HCT116 (cell line): ENCODE data around the gene GGA1. TPM values are rescaled to one million over a fixed set of nuclear protein-coding genes. Genes with fewer than 3 reads are reported as not detected.

Experiments
- ATAC-seq: fragments of 200-7000 bp; cut with Tn5 transposase; 2 replicates; pipeline ENCODE4 v1.9.1; 2020; ENCODE audit warnings: mild to moderate bottlenecking, moderate library complexity
- BruUV-seq: library from RNA; stranded (reverse); fragments of 400-500 nt; replicated peaks from 2 replicates; lab custom pipeline; 2021; lab: Mats Ljungman, UMichigan
- CTCF ChIA-PET: fragments of 300-600 bp; sonication (Branson Sonifier 250); formaldehyde crosslinking; loops from one replicate; lab custom pipeline; 2021; ENCODE audit warnings: antibody characterized with exemption; lab: Charles Lee
- POLR2A ChIA-PET: fragments of 300-600, 350-600 bp; sonication (Branson Sonifier 250); formaldehyde crosslinking; loops from one replicate; lab custom pipeline; 2021; ENCODE audit warnings: antibody characterized with exemption; lab: Charles Lee
- RAD21 ChIA-PET, 2 experiments: fragments of 300-600 bp; sonication (Branson Sonifier 250); formaldehyde crosslinking; loops; one replicate each; lab custom pipeline; 2023; ENCODE audit warnings: low total read pairs in 2 of 2; ENCODE audit not compliant: uncharacterized antibody in 2 of 2, unreplicated experiment in 2 of 2, low non-redundant PET in 1 of 2; lab: Charles Lee
- DNase-seq: peaks from one replicate; pipeline ENCODE4 v3.0.0-alpha.2; 2010; ENCODE audit warnings: low read depth, low spot score
- H2AFZ ChIP-seq: fragments of 200-600 bp; shearing (Covaris generic), sonication (generic); 2 replicates; pipeline ENCODE4 v1.6.1; 2017; ENCODE audit warnings: low read depth, mixed run types, mixed read lengths, antibody characterized with exemption, low read length; ENCODE audit not compliant: poor library complexity, severe bottlenecking
- H3K27ac ChIP-seq: 2 replicates; pipeline ENCODE4 v1.5.1; 2012; ENCODE audit warnings: low read depth, low read length
- H3K27me3 ChIP-seq: fragments of 200-600 bp; sonication (generic); 2 replicates; pipeline ENCODE4 v1.6.1; 2016; ENCODE audit warnings: mixed run types, low read length, mixed read lengths; ENCODE audit not compliant: insufficient read depth
- H3K36me3 ChIP-seq, 2 experiments: fragments of 200-500 bp in 1 of 2; fragments of 200-600 bp in 1 of 2; sonication (Bioruptor generic) in 1 of 2; sonication (generic) in 1 of 2; 2 replicates each; pipeline versions ENCODE4 v1.5.1 to v1.6.1; 2014 to 2016; ENCODE audit warnings: low read length in 2 of 2, inconsistent platforms in 1 of 2, mixed read lengths in 1 of 2, mixed run types in 1 of 2; ENCODE audit not compliant: insufficient read depth in 2 of 2, control insufficient read depth in 1 of 2
- H3K4me1 ChIP-seq, 2 experiments: fragments of 200-600 bp in 1 of 2; sonication (generic) in 1 of 2; 2 replicates each; pipeline versions ENCODE4 v1.5.1 to v1.6.1; 2012 to 2017; ENCODE audit warnings: low read length in 2 of 2, inconsistent platforms in 1 of 2, mild to moderate bottlenecking in 1 of 2, mixed read lengths in 1 of 2, mixed run types in 1 of 2, moderate library complexity in 1 of 2; ENCODE audit not compliant: insufficient read depth in 2 of 2, control insufficient read depth in 1 of 2
- H3K4me2 ChIP-seq: fragments of 200-600 bp; sonication (generic); 2 replicates; pipeline ENCODE4 v1.6.1; 2017; ENCODE audit warnings: mixed run types, low read length, mixed read lengths
- H3K4me3 ChIP-seq, 2 experiments: fragments of 200-600 bp in 1 of 2; sonication (generic) in 1 of 2; replicated peaks in 1 of 2; 2 replicates each; pipeline ENCODE4 v1.5.1; 2011 to 2016; ENCODE audit warnings: low read length in 2 of 2, control low read depth in 1 of 2, low read depth in 1 of 2, mild to moderate bottlenecking in 1 of 2, mixed read lengths in 1 of 2, mixed run types in 1 of 2
- H3K79me2 ChIP-seq: fragments of 200-600 bp; sonication (generic); 2 replicates; pipeline ENCODE4 v1.6.1; 2017; ENCODE audit warnings: mild to moderate bottlenecking, mixed run types, low read length, moderate library complexity, mixed read lengths; ENCODE audit not compliant: insufficient read depth
- H3K9ac ChIP-seq: fragments of 200-600 bp; sonication (generic); 2 replicates; pipeline ENCODE4 v1.6.1; 2016; ENCODE audit warnings: low read length, mixed read lengths
- H3K9me2 ChIP-seq: fragments of 200-600 bp; sonication (generic), shearing (Covaris generic); 2 replicates; pipeline ENCODE4 v1.6.1; 2017; ENCODE audit warnings: mixed run types, mild to moderate bottlenecking, moderate library complexity; ENCODE audit not compliant: insufficient read depth
- H3K9me3 ChIP-seq, 2 experiments: fragments of 200-500 bp in 1 of 2; fragments of 200-600 bp in 1 of 2; sonication (Bioruptor generic) in 1 of 2; sonication (generic) in 1 of 2; 2 replicates each; pipeline ENCODE4 v1.6.1; 2014 to 2017; ENCODE audit warnings: low read length in 2 of 2, mixed read lengths in 2 of 2, inconsistent platforms in 1 of 2, low read depth in 1 of 2, mild to moderate bottlenecking in 1 of 2, mixed run types in 1 of 2, moderate library complexity in 1 of 2; ENCODE audit not compliant: control insufficient read depth in 1 of 2, insufficient read depth in 1 of 2
- H4K20me1 ChIP-seq: fragments of 200-600 bp; sonication (generic), shearing (Covaris generic); 2 replicates; pipeline ENCODE4 v1.6.1; 2017; ENCODE audit warnings: mixed run types, mild to moderate bottlenecking, moderate library complexity; ENCODE audit not compliant: insufficient read depth
- CBX3 ChIP-seq: IDR thresholded peaks from 2 replicates; pipeline ENCODE4 v1.6.1; 2012; ENCODE audit warnings: low read depth
- CEBPB ChIP-seq: IDR thresholded peaks from 2 replicates; pipeline ENCODE4 v1.6.1; 2012; ENCODE audit warnings: low read depth
- EGR1 ChIP-seq: IDR thresholded peaks from 2 replicates; pipeline ENCODE4 v1.6.1; 2012; ENCODE audit warnings: low read depth
- ELF1 ChIP-seq: IDR thresholded peaks from 2 replicates; pipeline ENCODE4 v1.6.1; 2012; ENCODE audit warnings: low read depth, borderline replicate concordance
- EZH2 ChIP-seq: fragments of 200-600 bp; sonication (generic); IDR thresholded peaks from 2 replicates; pipeline ENCODE4 v1.6.1; 2017; ENCODE audit warnings: antibody characterized with exemption, mixed run types
- EZH2phosphoT487 ChIP-seq: fragments of 200-600 bp; IDR thresholded peaks from 2 replicates; pipeline ENCODE4 v1.6.1; 2018; ENCODE audit warnings: antibody characterized with exemption, borderline replicate concordance
- FOSL1 ChIP-seq: IDR thresholded peaks from 2 replicates; pipeline ENCODE4 v1.6.1; 2012; ENCODE audit warnings: low read depth
- POLR2AphosphoS5 ChIP-seq: IDR thresholded peaks from 2 replicates; pipeline ENCODE4 v1.6.1; 2011; ENCODE audit warnings: mild to moderate bottlenecking, low read depth, low read length, moderate library complexity
- RAD21 ChIP-seq: IDR thresholded peaks from 2 replicates; pipeline ENCODE4 v1.6.1; 2012; ENCODE audit warnings: low read depth, mild to moderate bottlenecking
- SIN3A ChIP-seq: IDR thresholded peaks from 2 replicates; pipeline ENCODE4 v1.6.1; 2012; ENCODE audit warnings: low read depth
- SP1 ChIP-seq: IDR thresholded peaks from 2 replicates; pipeline ENCODE4 v1.6.1; 2012; ENCODE audit warnings: low read depth
- SRF ChIP-seq: IDR thresholded peaks from 2 replicates; pipeline ENCODE4 v1.6.1; 2012; ENCODE audit warnings: low read depth
- YY1 ChIP-seq: IDR thresholded peaks from 2 replicates; pipeline ENCODE4 v1.6.1; 2011; ENCODE audit warnings: low read length, low read depth, moderate library complexity, mild to moderate bottlenecking; ENCODE audit not compliant: insufficient replicate concordance; ENCODE audit errors: extremely low read depth
- ZFX ChIP-seq: fragments of 450-650 bp; IDR thresholded peaks from 2 replicates; pipeline ENCODE4 v1.6.1; 2017
- ZNF274 ChIP-seq: fragments of 200-500 bp; sonication (Bioruptor generic); IDR thresholded peaks from 2 replicates; pipeline ENCODE4 v1.6.1; 2014; ENCODE audit warnings: mild to moderate bottlenecking, low read depth, low read length, inconsistent platforms
- intact Hi-C: fragments of 100-400 bp; cut with micrococcal nuclease; formaldehyde crosslinking; loops from 2 replicates; pipeline ENCODE4 v1.10.0; 2022
- total RNA-seq: library from RNA; stranded (reverse); gene quantifications from one replicate; pipeline ENCODE4 v1.2.1, GENCODE V29; 2021; ENCODE audit not compliant: unreplicated experiment
- TF ChIP-seq, protein P1 (sequence below): IDR thresholded peaks from 2 replicates; pipeline ENCODE4 v1.6.1; 2012; ENCODE audit warnings: low read depth
- TF ChIP-seq, protein P2 (sequence below), 3 experiments: fragments of 200-600 bp in 1 of 3; sonication (generic) in 1 of 3; IDR thresholded peaks in 2 of 3; conservative IDR thresholded peaks in 1 of 3; 2 replicates each; pipeline ENCODE4 v1.5.1; 2012 to 2017; ENCODE audit warnings: low read depth in 2 of 3, low read length in 2 of 3, antibody characterized with exemption in 1 of 3, borderline replicate concordance in 1 of 3, control low read depth in 1 of 3, mild to moderate bottlenecking in 1 of 3, mixed read lengths in 1 of 3, mixed run types in 1 of 3, moderate library complexity in 1 of 3; ENCODE audit not compliant: insufficient read depth in 1 of 3
- TF ChIP-seq, protein P3 (sequence below): IDR thresholded peaks from 2 replicates; pipeline ENCODE4 v1.6.1; 2012
- TF ChIP-seq, protein P4 (sequence below): IDR thresholded peaks from 2 replicates; pipeline ENCODE4 v1.6.1; 2012

GGA1 gene
- total RNA-seq, 1 experiment from 2014 or later: 89.8 TPM

DNA sequence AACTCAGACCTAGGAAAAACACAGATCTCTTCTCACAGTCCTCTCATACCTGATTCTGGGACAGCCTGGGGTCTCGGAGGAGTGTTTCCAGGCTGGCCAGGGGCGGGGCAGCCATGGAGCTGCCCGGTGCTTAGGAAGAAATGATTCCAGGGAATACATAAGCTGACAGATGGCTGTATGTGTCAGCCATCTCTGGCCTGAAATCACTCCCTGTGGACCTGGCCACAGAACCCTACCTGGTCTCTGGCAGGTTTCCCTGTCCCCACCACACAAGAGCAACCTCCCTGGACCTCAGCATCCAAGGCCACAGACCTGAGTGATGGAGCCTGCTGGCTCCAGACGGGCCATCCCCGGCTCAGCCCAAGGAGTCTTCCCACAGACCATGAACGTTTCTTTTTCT lies 10.0 kb downstream of the GGA1 start:
- DNase-seq (no peak), ATAC-seq (no peak)
- CTCF ChIA-PET: interaction anchor here (1.0 to 1.6 kb wide), 4 partner anchors 9 to 80 kb away, joined by 3 read pairs; partner anchors contain the start of gene PDXP
- no peak overlapping the region for H3K9ac ChIP-seq
- no peaks in the 10 kb centered on the region for H3K9me2 ChIP-seq
- H4K20me1 ChIP-seq: no peaks in the 10 kb centered on the region
- no peak overlapping the region for H3K4me3 ChIP-seq
- no peak overlapping the region for H3K4me2 ChIP-seq
- intact Hi-C loops: no loop called here
- no peak overlapping the region for H2AFZ ChIP-seq
- H3K36me3 ChIP-seq: peaks cover 31 to 36% of the 10 kb centered on the region in 2 experiments
- H3K4me1 ChIP-seq: no peaks in the 10 kb centered on the region
- no peaks in the 10 kb centered on the region for H3K79me2 ChIP-seq
- RAD21 ChIA-PET: interaction anchor here in 1 of 2 experiments (0.9 kb wide), 1 partner anchor 49 kb away, joined by 3 read pairs; no protein-coding TSS in a partner anchor
- no peaks in the 10 kb centered on the region for H3K9me3 ChIP-seq
- no peak overlapping the region for H3K27ac ChIP-seq
- POLR2A ChIA-PET: interaction anchor here (1.0 to 1.3 kb wide), 2 partner anchors 9 to 26 kb away, joined by 3 to 8 read pairs; no protein-coding TSS in a partner anchor
- no TSS peak for BruUV-seq
- H3K27me3 ChIP-seq: no peaks in the 10 kb centered on the region
- TF ChIP-seq SIN3A (no peak), ELF1 (no peak), ZNF274 (no peak), YY1 (no peak), SP1 (no peak), EGR1 (no peak), POLR2AphosphoS5 (no peak), EZH2phosphoT487 (no peak), CEBPB (no peak), EZH2 (no peak), ZFX (no peak), RAD21 (no peak), FOSL1 (no peak), CBX3 (no peak), SRF (no peak)
- TF ChIP-seq, protein P1, sequence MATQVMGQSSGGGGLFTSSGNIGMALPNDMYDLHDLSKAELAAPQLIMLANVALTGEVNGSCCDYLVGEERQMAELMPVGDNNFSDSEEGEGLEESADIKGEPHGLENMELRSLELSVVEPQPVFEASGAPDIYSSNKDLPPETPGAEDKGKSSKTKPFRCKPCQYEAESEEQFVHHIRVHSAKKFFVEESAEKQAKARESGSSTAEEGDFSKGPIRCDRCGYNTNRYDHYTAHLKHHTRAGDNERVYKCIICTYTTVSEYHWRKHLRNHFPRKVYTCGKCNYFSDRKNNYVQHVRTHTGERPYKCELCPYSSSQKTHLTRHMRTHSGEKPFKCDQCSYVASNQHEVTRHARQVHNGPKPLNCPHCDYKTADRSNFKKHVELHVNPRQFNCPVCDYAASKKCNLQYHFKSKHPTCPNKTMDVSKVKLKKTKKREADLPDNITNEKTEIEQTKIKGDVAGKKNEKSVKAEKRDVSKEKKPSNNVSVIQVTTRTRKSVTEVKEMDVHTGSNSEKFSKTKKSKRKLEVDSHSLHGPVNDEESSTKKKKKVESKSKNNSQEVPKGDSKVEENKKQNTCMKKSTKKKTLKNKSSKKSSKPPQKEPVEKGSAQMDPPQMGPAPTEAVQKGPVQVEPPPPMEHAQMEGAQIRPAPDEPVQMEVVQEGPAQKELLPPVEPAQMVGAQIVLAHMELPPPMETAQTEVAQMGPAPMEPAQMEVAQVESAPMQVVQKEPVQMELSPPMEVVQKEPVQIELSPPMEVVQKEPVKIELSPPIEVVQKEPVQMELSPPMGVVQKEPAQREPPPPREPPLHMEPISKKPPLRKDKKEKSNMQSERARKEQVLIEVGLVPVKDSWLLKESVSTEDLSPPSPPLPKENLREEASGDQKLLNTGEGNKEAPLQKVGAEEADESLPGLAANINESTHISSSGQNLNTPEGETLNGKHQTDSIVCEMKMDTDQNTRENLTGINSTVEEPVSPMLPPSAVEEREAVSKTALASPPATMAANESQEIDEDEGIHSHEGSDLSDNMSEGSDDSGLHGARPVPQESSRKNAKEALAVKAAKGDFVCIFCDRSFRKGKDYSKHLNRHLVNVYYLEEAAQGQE: no peak
- TF ChIP-seq, protein P2, sequence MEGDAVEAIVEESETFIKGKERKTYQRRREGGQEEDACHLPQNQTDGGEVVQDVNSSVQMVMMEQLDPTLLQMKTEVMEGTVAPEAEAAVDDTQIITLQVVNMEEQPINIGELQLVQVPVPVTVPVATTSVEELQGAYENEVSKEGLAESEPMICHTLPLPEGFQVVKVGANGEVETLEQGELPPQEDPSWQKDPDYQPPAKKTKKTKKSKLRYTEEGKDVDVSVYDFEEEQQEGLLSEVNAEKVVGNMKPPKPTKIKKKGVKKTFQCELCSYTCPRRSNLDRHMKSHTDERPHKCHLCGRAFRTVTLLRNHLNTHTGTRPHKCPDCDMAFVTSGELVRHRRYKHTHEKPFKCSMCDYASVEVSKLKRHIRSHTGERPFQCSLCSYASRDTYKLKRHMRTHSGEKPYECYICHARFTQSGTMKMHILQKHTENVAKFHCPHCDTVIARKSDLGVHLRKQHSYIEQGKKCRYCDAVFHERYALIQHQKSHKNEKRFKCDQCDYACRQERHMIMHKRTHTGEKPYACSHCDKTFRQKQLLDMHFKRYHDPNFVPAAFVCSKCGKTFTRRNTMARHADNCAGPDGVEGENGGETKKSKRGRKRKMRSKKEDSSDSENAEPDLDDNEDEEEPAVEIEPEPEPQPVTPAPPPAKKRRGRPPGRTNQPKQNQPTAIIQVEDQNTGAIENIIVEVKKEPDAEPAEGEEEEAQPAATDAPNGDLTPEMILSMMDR (IDR thresholded peaks at IDR 0.05 in 2 of 3, conservative IDR thresholded peaks at IDR 0.05 in 1 of 3; ENCODE audit: borderline replicate concordance in 1 of 3, insufficient read depth in 1 of 3, low read depth in 2 of 3, low read length in 2 of 3): no peak
- TF ChIP-seq, protein P3, sequence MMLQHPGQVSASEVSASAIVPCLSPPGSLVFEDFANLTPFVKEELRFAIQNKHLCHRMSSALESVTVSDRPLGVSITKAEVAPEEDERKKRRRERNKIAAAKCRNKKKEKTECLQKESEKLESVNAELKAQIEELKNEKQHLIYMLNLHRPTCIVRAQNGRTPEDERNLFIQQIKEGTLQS: no peak
- TF ChIP-seq, protein P4, sequence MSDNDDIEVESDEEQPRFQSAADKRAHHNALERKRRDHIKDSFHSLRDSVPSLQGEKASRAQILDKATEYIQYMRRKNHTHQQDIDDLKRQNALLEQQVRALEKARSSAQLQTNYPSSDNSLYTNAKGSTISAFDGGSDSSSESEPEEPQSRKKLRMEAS: no peak
